SIG-M5 treated with dmso at 0.1 percent for 504 hours (cell line): ENCODE data around the gene PHOX2B.
"Not testable (repeated sequence)": the region's sequence is repeated elsewhere in the genome, so short reads cannot be mapped to it uniquely, and the experiment has no call there.

Experiments used
- DNase-seq: peaks from one replicate; lab custom pipeline; 2025; ENCODE audit not compliant: unreplicated experiment; lab: John Stamatoyannopoulos, UW

Gene PHOX2B

DNA sequence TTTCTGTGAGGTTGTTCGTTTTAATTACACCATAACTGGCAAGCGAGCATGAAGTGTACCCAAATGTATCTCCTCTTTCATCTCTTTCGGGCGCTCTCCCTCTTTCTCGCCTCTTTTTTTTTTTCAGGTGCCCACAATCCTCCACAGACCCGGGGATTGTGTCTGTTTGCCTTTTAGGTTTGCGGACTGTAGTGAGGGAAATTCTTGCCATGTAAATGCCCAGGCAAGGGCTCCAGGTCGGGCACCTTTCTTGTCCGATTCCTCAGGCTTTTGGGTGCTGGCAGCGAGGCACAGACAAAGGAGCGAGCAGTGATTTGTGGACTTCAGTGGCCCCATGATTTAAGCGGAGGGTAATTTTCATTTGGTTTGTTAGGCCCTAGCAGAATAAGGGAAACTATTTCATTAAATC is 1.1 kb upstream of the PHOX2B start:
- DNase-seq = no peak

DNA sequence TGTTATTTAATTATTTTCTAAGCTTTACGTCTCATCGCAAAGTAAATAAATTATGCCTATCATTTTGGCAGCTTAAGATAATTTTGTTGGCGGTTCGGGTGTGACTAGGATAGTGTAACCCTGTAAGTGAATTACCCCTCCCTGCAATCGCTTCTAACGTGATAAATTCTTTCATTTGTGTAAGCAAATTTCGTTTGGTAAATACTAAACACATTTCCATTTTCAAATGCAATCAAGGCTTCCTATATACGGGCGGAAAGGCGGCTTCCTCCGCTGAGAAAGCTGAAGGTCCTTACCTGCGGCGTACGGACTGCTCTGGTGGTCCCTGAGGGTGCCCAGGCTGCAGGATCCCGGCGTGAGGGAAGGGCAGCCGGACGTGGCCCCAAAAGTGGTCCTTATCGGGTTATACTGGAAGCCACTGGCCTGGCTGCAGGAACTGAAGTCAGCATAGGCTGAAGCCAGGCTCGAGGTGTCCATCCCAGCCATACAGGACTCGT is 403 bp downstream of the PHOX2B start:
- no peak for DNase-seq

GRCh38 chr4:41747230-41748055 is 1.1 kb downstream of the PHOX2B start:
- no peak for DNase-seq

DNA sequence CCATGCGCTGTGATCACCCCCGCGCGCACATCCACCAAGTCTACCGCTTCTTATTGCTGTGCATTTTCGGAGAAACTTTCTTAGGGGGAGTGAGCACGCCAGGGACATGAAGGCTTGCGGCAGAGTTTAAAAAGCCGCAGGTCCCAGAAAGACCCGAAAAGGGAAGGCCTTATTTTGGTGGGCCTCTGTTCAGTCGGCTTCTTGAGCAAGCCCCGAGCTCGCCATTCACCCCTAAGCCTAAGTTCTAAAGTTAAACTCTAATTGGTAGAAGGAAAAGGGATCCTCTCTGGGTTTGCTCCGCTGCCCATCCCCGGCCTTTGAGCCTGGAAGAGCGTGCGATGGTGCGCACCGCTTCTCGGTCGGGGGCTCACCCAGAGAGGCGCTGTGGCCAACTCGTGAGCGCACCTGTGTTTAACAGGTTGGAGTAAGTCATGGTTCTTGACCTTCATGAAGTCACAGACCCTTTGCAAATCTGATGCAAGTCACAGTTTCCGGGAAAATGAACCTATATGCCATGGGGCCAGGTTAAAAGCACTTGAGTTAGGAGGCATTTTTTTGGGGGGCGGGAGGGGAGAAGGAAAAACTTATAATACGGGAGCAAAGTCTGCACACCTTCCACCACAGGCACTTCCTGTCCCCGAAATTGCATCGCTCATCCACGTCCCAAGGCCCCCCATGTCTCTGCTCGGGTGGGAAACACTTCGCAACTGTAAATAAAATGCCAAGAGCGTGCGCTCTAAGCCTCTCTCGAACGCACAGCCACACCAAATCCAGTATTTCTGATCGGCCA is 1.9 kb downstream of the PHOX2B start:
- DNase-seq = no peak

- no peak for DNase-seq
These were observed 2.5 kb downstream of the PHOX2B start for GRCh38 chr4:41746025-41746439.

GRCh38 chr4:41745292-41746024 is 3.1 kb downstream of the PHOX2B start:
- no peak for DNase-seq

GRCh38 chr4:41744572-41745291 is 3.8 kb downstream of the PHOX2B start:
- DNase-seq = no peak

DNA sequence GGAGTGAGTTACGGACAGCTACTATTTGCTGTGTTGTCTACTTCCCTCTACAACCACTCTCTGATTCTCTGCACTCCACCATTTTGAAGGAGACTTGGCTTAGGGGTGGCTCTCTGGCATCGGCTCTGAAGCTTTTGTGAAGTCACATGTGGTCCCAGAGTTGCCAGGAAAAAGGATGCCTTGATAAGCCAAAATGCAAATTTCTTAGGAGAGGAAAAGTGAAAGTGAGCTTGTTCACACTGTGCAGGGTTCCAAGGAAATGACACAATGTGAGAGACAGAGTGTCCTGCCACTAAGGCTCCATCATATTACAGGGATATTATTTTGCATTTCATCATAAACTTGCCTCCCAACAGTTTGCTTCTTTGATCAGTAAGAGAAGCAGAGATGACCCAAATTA is 7.2 kb downstream of the PHOX2B start:
- no peak for DNase-seq

DNA sequence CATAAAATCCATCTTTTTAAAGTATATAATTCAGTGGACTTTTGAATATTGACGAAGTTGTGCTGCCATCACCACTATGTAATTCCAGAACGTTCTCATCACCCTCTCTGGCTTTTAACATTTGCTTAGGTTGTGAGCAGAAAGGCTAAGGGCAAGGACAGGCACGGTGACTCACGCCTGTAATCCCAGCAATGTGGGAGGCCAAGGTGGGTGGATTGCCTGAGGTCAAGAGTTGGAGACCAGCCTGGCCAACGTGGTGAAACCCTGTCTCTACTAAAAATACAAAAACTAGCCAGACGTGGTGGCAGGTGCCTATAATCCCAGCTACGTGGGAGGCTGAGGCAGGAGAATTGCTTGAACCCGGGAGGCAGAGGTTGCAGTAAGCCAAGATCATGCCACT is 11.0 kb downstream of the PHOX2B start:
- not testable (repeated sequence) for DNase-seq

GRCh38 chr4:41734371-41734770 is 14.2 kb downstream of the PHOX2B start:
- DNase-seq = no peak

DNA sequence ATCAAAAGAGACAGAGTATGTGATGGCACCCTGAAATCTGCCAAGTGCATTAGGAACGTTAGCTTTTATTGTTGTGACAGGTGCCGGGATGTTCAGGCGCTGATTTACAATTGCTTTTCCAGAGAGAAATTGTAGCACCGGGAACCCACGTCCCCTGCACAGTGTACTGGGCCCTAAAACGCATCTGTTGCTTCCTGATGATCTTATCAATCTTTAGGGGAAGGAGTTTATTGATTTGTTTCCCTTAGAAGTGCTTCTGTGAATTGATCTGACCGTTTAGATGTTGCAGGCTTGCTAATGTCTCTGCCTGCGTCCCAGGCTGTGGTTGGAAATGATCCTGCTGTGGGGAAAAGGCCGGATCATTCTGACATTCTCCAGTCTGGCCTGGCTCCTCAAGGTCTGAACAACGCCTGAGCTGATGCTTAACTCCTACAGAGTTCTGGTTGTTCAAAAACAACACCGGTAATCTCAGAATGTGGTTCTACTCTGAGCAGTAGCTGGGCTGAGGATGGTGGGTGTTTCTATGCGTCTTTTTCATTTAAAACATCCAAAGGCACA is 16.9 kb downstream of the PHOX2B start:
- DNase-seq = no peak

DNA sequence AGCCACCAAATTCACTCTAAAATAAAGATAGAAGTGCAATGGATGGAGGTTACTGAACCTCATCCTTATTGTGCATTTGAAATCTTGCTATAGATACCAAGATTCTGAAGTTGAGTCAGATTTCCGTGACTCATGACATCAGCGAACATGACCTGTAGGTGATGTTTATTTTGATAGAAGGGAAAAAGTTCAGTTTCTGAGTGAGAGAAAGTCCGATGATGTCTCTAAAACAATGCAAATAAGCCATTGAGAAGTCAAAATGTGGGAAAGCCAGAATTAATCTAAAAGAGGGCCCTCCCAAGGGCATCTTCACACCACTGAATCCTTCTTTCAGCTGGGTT is 20.0 kb downstream of the PHOX2B start:
- DNase-seq = no peak

DNA sequence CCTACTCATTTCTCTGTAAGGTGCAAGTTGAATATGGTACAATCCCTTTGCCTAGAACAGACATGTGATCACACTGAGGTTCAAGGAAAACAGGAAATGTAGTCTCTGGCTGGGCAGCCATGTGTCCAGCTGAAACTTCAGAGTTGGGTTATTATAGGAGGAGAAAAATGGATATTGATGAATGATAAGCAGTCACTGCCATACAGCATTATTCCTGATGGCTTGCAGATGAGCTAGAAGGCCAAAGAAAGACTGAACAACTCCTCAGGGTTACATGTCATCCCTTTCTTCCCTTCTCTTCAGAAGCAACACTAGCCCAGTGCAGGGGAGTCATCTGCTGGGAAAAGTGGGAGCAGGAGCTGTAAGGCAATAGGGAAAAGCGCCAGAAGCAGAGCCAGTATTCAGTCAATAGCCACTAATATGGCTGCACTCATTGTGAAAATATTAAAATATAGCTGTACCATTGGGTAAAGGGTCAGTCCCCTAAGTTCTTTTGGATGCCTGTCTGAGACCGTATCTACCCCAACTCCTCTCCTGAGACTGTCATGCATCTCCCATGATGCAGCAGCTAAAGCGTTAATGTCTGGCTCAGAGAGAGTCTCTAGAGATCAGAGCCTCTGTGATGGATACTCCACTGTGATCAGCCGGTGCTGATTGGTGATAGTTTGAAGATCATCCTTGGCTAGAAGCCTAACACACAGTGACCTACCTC is 20.5 kb downstream of the PHOX2B start:
- no peak for DNase-seq

DNA sequence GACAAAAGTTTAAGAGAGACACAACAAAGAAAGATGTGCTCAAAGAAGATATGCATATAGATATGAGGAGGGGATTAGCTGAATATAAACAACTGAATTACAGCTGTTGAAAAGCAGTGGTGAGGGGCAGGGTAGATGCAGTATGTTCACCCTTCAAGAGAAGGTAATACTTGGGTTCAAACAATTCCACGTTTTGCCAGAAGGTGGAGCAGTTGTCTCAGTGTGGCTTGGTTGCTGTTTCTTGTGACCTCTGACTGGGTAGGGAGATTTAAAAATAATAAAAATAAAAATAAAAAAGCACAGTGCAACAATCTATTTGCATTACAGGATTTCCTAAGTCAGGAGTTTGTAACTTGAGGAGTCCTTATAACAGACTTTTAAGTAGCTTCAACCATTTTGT is 23.3 kb downstream of the PHOX2B start:
- no peak for DNase-seq

DNA sequence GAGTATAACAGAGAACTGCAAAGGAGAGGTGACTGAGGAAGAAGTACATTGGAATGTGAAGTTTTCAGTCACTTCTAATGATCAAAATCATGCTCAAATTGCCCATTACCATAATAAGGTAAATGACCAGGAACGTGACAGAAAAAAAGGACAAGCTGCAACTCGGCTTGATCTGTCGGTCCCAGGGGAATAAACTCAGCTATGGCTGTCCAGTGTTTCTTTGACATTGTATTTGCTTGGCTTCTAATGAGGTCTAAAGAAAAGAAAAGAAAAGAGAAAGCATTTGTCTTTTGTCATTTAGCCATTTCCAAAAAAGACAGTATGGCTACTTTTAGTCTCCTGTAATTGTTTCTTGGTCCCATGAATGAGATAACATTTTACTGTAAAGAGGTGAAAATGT is 25.2 kb downstream of the PHOX2B start:
- DNase-seq = no peak

DNA sequence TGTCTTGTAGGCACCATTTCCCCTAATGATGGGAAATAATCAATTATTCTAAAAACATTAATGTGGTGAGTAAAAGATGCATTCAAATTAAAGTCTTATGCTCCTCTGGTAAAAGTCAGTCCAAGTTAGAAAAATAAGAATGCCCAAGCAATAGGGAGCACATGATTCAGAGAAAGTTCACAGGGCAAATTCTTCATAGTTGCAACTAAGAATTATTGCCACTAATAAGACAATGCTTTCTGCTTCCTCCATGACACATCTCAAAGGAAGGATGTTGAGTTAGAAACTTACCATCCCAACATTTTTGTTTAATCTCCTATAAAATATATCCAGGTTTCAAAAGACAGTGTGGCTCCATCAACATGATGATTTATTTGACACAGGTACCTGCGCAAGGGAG is 26.3 kb downstream of the PHOX2B start:
- DNase-seq = no peak

DNA sequence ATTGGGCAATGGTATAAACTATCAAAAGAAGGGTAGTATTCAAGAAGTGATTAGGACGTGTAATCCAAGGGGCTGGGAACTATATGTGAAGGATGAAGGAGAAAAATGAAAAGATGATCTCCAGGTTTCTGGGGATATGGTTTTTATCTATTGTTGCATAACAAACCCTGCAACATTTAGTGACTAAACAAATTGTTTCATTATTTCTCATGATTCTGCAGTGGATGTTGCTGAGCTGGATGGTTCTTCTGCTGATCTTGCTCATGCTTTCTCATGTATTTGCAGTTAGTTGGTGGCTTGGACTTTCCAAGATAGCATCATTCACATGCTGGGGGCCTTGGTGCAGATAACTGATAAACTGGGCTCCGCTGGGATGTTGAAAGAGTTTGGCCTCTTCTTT is 29.1 kb downstream of the PHOX2B start:
- DNase-seq = no peak

GRCh38 chr4:41718907-41719306 is 29.6 kb downstream of the PHOX2B start:
- no peak for DNase-seq

- no peak for DNase-seq
These were observed 33.4 kb downstream of the PHOX2B start for GRCh38 chr4:41715155-41715554.

- DNase-seq = no peak
These were observed 34.0 kb downstream of the PHOX2B start for GRCh38 chr4:41714364-41715000.
